ENCODE results near the gene SEMA5B.

Gene SEMA5B

GRCh38 chr3:122892118-122892960, 135.2 kb downstream of the SEMA5B start:
- no peak for DNase-seq (ENCODE audit: low read depth)

GRCh38 chr3:122890720-122891220, 136.8 kb downstream of the SEMA5B start:
- no peak for DNase-seq (ENCODE audit: low read depth)

GRCh38 chr3:122890077-122890719, 137.4 kb downstream of the SEMA5B start:
- DNase-seq (ENCODE audit: low read depth) = no peak

- no peak for DNase-seq (ENCODE audit: low read depth)
Observed at GRCh38 chr3:122886946-122887345, 140.6 kb downstream of the SEMA5B start.

- no peak for DNase-seq (ENCODE audit: low read depth)
Observed at GRCh38 chr3:122886251-122886650, 141.3 kb downstream of the SEMA5B start.

GRCh38 chr3:122882361-122882947, 145.1 kb downstream of the SEMA5B start:
- DNase-seq (ENCODE audit: low read depth) = no peak

GRCh38 chr3:122880624-122881023, 146.9 kb downstream of the SEMA5B start:
- DNase-seq (ENCODE audit: low read depth) = no peak

GRCh38 chr3:122880173-122880572, 147.4 kb downstream of the SEMA5B start:
- no peak for DNase-seq (ENCODE audit: low read depth)

- DNase-seq (ENCODE audit: low read depth) = no peak
Observed at GRCh38 chr3:122875547-122876127, 151.9 kb downstream of the SEMA5B start.

- DNase-seq (ENCODE audit: low read depth) = no peak
Observed at GRCh38 chr3:122873741-122874515, 153.6 kb downstream of the SEMA5B start.

GRCh38 chr3:122868322-122868721, 159.2 kb downstream of the SEMA5B start:
- no peak for DNase-seq (ENCODE audit: low read depth)

- no peak for DNase-seq (ENCODE audit: low read depth)
Observed at GRCh38 chr3:122864498-122864897, 163.1 kb downstream of the SEMA5B start.

GRCh38 chr3:122862381-122862780, 165.2 kb downstream of the SEMA5B start:
- no peak for DNase-seq (ENCODE audit: low read depth)
